Mesodermal cell (in vitro differentiated cells): ENCODE data around the gene CLCN6.

Experiments
- H3K27ac ChIP-seq: 2 replicates; pipeline ENCODE4 v1.7.0; 2013; ENCODE audit warnings: mild to moderate bottlenecking, low read depth, low read length, moderate library complexity; ENCODE audit not compliant: severe bottlenecking
- H3K36me3 ChIP-seq: 2 replicates; pipeline ENCODE4 v1.7.1; 2013; ENCODE audit warnings: mild to moderate bottlenecking, low read length, moderate library complexity; ENCODE audit not compliant: control insufficient read depth, insufficient read depth
- H3K4me1 ChIP-seq: one replicate; pipeline ENCODE4 v1.7.1; 2013; ENCODE audit warnings: mild to moderate bottlenecking, low read length; ENCODE audit not compliant: insufficient read depth, control insufficient read depth, poor library complexity, severe bottlenecking
- H3K4me3 ChIP-seq: 2 replicates; pipeline ENCODE4 v1.7.0; 2013; ENCODE audit warnings: low read length, control low read depth, mild to moderate bottlenecking; ENCODE audit not compliant: insufficient read depth, poor library complexity, severe bottlenecking; ENCODE audit errors: extremely low read depth
- H3K9me3 ChIP-seq: 2 replicates; pipeline ENCODE4 v1.7.1; 2013; ENCODE audit warnings: mild to moderate bottlenecking, low read length, moderate library complexity; ENCODE audit not compliant: control insufficient read depth
- WGBS, 2 experiments: methylation state at CpG; one replicate each; pipeline ENCODE4 v1.1.5; 2013; ENCODE audit warnings: missing lambda C conversion rate in 2 of 2; ENCODE audit not compliant: insufficient coverage in 2 of 2; 5-methylcytosine and 5-hydroxymethylcytosine counted together

Gene CLCN6

DNA sequence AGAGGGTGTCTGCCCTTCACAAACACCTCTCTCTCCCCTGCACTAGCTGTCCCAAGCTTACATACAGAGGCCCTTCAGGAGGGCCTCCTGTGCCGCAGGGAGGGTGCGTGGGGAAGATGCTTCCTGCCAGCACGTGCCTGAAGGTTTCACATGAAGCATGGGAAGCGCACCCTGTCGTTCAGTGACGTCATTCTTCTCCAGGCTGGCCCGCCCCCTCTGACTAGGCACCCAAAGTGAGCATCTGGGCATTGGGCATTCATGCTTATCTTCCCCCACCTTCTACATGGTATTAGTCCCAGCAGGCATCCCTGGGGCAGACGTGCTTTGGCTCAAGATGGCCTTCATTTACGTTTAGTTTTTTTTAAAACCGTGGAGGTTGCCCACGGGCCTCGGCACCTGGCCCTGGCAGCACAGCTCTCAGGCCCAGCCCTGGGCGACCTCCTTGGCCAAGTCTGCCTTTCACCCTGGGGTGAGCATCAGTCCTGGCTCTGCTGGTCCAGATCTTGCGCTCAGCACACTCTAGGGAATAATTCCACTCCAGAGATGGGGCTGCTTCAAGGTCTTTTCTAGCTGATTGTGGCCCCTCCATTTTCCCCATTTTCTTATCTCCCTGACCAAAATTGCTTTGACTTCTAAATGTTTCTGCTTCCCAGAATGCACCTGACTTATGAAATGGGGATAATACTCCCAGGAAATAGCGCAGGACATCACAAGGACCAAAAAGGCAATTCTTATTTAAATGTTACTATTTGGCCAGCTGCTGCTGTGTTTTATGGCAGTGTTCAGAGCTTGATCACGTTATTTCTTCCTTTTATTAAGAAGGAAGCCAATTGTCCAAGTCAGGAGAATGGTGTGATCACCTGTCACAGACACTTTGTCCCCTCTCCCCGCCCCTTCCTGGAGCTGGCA lies 35.5 kb downstream of the CLCN6 start:
- no peak overlapping the region for H3K27ac ChIP-seq
- WGBS, 2 experiments, result 94 to 95% methylated on average over 16 of the region's 17 CpGs
- H3K4me3 ChIP-seq, result no peak overlapping the region
- no peaks in the 10 kb centered on the region for H3K4me1 ChIP-seq
- H3K9me3 ChIP-seq, result no peaks in the 10 kb centered on the region
- peaks cover 89% of the 10 kb centered on the region for H3K36me3 ChIP-seq

- 95 to 97% methylated on average over 10 to 14 of the region's 19 CpGs for WGBS, 2 experiments
- Histone ChIP-seq H3K27ac (no peak overlapping the region), H3K9me3 (no peaks in the 10 kb centered on the region), H3K36me3 (peaks cover 86% of the 10 kb centered on the region), H3K4me1 (no peaks in the 10 kb centered on the region), H3K4me3 (no peak overlapping the region)
Measured at GRCh38 chr1:11842154-11843041, 36.4 kb downstream of the CLCN6 start.

DNA sequence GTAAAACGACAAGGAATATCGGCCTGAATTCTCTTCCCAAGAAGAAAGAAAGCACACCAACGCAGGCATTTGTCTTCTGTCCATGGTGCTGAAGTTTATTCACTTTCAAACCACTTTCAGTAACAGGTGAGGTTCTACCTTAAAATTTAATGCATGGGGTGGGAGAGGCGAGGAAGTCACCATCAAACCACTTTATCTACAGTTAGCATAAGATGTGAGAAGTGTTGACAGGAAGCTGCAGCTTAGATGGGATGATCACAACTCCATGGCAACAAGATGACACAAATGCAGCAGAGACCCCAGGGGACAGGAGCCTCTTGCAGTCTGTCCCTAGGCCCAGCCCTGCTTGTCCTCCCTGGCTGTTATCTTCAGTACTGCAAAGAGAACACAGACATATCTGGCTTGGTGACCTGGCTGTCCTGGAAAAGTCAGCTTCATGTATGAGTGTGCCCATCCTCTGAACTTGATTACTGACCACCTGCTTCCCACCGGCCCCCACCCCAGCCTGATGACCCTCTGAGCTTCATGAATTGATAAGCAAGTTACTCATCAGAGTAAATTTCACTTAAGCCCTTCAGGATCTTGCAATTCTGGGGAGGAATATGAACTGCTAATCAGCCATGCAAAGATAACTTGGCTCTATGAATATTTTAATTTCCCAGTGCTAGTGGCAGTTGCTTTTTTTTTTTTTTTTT lies 39.8 kb downstream of the CLCN6 start:
- WGBS, 2 experiments, result 86 to 90% methylated on average over 2 to 3 of the region's 5 CpGs
- peaks cover 77% of the 10 kb centered on the region for H3K36me3 ChIP-seq
- no peaks in the 10 kb centered on the region for H3K4me1 ChIP-seq
- no peak overlapping the region for H3K4me3 ChIP-seq
- H3K27ac ChIP-seq, result no peak overlapping the region
- H3K9me3 ChIP-seq, result no peaks in the 10 kb centered on the region

DNA sequence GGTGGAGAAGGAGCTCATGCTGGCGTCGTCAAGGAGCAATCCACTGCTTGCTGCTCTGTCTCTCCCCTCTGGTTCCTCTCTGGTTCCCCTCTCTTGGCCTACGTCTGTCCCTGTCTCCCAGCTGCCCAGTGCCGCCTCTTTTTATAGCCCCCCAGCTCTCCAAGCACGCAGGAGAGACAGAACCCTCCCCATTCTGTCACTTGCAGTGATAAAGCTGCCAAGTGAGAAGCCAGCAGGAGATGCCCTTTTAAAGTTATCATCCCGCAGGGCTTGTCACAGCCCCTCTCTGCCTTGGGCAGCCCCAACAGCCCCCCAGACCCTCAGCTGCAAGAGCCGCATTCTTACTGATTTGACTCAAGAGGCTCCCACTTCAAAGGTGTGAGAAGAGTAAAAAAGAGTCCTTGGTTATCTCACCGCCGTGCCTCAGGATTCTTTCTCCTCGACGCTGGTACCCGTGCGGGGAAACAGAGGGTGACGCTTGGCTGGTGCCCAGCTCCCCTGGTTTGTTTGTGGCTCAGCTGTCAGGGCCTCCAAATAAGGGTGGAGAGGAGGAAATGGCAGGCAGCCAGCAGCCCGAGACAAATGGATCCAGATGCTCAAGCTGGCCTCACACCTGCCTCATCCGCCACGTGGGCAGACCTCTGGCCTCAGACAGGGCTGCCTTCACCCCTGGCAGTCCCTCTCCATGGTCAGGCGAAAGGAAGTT lies 41.8 kb downstream of the CLCN6 start, which contains the start of gene NPPA:
NPPA (minus strand) TSS at position 117 of the 706 bp plus-strand sequence; CDS start at position 18, 99 bp downstream.
- Histone ChIP-seq H3K9me3 (no peaks in the 10 kb centered on the region), H3K4me1 (no peaks in the 10 kb centered on the region), H3K27ac (no peak within 1 kb of the TSS), H3K4me3 (no peak within 1 kb of the TSS), H3K36me3 (peaks cover 56% of the 10 kb centered on the region)
- WGBS, 2 experiments, result 87% methylated on average over 11 to 16 of the region's 18 CpGs

DNA sequence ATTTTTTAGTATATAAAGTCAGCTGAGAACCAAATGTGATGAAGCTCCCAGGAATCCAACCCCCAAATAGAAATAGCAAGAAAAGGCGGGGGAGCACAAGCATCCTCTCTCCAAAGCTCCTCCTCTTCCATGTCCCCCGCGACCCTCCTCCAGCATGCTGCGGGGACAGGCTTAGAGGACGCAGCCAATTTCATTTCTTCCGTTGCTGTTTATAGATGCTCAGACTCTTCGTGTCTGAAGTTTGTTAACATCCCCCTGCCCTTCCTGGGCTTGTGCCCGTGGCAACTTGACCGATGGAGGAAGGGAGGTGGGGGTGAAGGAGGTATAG lies 42.3 kb downstream of the CLCN6 start:
- Histone ChIP-seq H3K36me3 (peaks cover 53% of the 10 kb centered on the region), H3K4me3 (no peak overlapping the region), H3K27ac (no peak overlapping the region), H3K4me1 (no peaks in the 10 kb centered on the region), H3K9me3 (no peaks in the 10 kb centered on the region)
- WGBS, 2 experiments, result 93 to 96% methylated on average over 6 to 8 of the region's 9 CpGs

DNA sequence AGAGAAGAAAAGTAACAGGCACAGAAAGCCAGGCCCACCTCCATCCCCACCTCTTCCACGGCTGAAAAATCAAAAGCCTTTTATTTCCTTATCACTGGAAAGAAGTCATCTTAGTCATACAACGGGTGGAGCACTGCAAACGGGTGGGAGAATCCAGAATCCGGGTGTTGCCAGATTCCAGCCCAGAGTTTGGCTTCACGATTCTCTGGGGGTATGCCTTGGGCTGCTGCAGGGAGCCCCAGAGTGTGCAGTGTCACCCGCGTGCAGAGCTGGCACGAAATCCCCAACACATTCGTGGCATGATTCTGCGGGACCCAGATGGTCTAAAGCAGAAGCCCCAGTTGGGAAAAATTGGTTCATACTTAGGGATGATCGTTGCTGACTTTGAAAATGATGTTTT lies 44.2 kb downstream of the CLCN6 start:
- 72 to 78% methylated on average over 10 to 11 of the region's 11 CpGs for WGBS, 2 experiments
- Histone ChIP-seq H3K9me3 (no peaks in the 10 kb centered on the region), H3K36me3 (peaks cover 35% of the 10 kb centered on the region), H3K4me3 (no peak overlapping the region), H3K4me1 (no peaks in the 10 kb centered on the region), H3K27ac (no peak overlapping the region)

- no peak overlapping the region for H3K4me3 ChIP-seq
- WGBS, 2 experiments, result 89 to 96% methylated on average over 7 of the region's 7 CpGs
Measured at GRCh38 chr1:11851180-11851579, 45.2 kb downstream of the CLCN6 start.

GRCh38 chr1:11854519-11854918 lies 48.5 kb downstream of the CLCN6 start:
- 72 to 77% methylated on average over 6 to 8 of the region's 8 CpGs for WGBS, 2 experiments
- H3K9me3 ChIP-seq, result no peaks in the 10 kb centered on the region
- H3K27ac ChIP-seq, result no peak overlapping the region
- no peak overlapping the region for H3K4me3 ChIP-seq
- peaks cover 3% of the 10 kb centered on the region for H3K36me3 ChIP-seq
- peaks cover 23% of the 10 kb centered on the region for H3K4me1 ChIP-seq

More at GRCh38 chr1:11851180-11851579, 45.2 kb downstream of the CLCN6 start:
- Histone ChIP-seq H3K36me3 (peaks cover 25% of the 10 kb centered on the region), H3K9me3 (no peaks in the 10 kb centered on the region), H3K27ac (no peak overlapping the region), H3K4me1 (no peaks in the 10 kb centered on the region)

DNA sequence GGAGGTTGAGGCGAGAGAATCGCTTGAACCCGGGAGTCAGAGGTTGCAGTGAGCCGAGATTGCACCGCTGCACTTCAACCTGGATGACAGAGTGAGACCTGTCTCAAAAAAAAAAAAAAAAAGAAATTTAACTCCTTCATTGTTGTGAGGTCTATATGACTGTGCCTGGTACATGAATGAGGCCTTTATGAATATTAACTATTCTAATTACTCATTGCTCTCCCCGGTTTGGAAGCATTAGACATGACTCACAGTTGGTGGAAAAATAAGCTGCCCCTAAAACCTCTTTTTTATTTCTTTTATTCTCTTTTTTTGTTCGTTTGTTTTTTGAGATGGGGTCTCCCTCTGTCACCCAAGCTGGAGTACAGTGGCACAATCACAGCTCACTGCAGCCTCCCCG lies 49.4 kb downstream of the CLCN6 start:
- WGBS, 2 experiments, result 83 to 100% methylated on average over 3 of the region's 8 CpGs
- H3K9me3 ChIP-seq, result no peaks in the 10 kb centered on the region
- peaks cover 32% of the 10 kb centered on the region for H3K4me1 ChIP-seq
- no peak overlapping the region for H3K4me3 ChIP-seq
- H3K36me3 ChIP-seq, result no peaks in the 10 kb centered on the region
- H3K27ac ChIP-seq, result no peak overlapping the region

DNA sequence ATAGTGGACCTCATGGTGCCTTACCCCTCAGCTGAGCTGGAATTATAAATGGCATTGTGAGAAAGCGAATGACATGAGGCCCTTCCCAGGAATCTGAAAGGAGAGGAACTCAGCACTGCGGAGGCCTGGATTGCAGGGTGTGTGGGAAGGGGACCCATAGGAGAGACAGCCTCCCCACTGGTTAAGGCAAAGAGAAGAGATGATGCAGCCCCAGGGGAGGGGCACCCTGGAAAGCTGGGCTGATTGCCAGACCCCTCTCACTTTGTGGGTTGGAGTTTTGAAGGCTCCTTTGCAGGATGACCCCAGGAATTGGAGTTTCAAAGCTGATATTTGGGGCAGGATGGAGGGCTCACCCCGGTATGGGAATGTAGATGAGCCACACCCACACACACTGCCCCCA lies 50.7 kb downstream of the CLCN6 start:
- Histone ChIP-seq H3K27ac (no peak overlapping the region), H3K4me3 (no peak overlapping the region), H3K36me3 (no peaks in the 10 kb centered on the region), H3K9me3 (no peaks in the 10 kb centered on the region), H3K4me1 (peaks cover 34% of the 10 kb centered on the region)
- WGBS, 2 experiments, result 84 to 94% methylated on average over 2 of the region's 3 CpGs
